ENCODE data around the gene NF2. TPM values are rescaled to one million over a fixed set of nuclear protein-coding genes. Genes with fewer than 3 reads are reported as not detected.

Gene NF2
- total and polyA plus RNA-seq, 10 of the 15 experiments (the other 5 are each of a cell fraction or from before 2014, with no cell fraction given) = 2.2 to 49.8 (median 22.5) TPM

GRCh38 chr22:29610780-29611179 lies 7.3 kb downstream of the NF2 start:
- SMC1A ChIA-PET (ENCODE audit: uncharacterized antibody, unreplicated experiment) = interaction anchor here (1.0 to 1.8 kb wide), 4 partner anchors 14 to 44 kb away, joined by 3 to 7 read pairs (median 3); no protein-coding TSS in a partner anchor
- FAIRE-seq (no peak), DNase-seq (ENCODE audit: low read depth, low spot score) (no peak), ATAC-seq (no peak)
- intact Hi-C loops (cut with micrococcal nuclease; ENCODE audit: unreplicated experiment) = no loop called here
- H3K27ac ChIP-seq (ENCODE audit: control insufficient read depth, insufficient read depth) = no peak overlapping the region
- RAD21 ChIA-PET (ENCODE audit: unreplicated experiment) = no interaction called here
- TF ChIP-seq CTCF (IDR thresholded peaks at IDR 0.05 in 2 of 3, conservative IDR thresholded peaks at IDR 0.05 in 1 of 3; ENCODE audit: control insufficient read depth in 2 of 3, extremely low read depth in 1 of 3, insufficient read depth in 1 of 3, low read depth in 3 of 3, low read length in 3 of 3) (no peak), SREBF1 (IDR thresholded peaks at IDR 0.05; ENCODE audit: low read length) (no peak), CEBPB (IDR thresholded peaks at IDR 0.05; ENCODE audit: borderline replicate concordance in 1 of 2, low read depth in 2 of 2, low read length in 2 of 2) (no peak), BHLHE40 (IDR thresholded peaks at IDR 0.05; ENCODE audit: borderline replicate concordance in 1 of 2, low read depth in 2 of 2, low read length in 1 of 2) (no peak), JUNB (IDR thresholded peaks at IDR 0.05) (no peak), NFYB (IDR thresholded peaks at IDR 0.05; ENCODE audit: insufficient read depth, low read depth, low read length) (no peak)
- WGBS (ENCODE audit: insufficient coverage, insufficient replicate concordance, low lambda C conversion rate, missing lambda C conversion rate) = 85% methylated on average over 1 of the region's 1 CpG
- no peaks in the 10 kb centered on the region for H3K27me3 ChIP-seq (replicated peaks in 1 of 2; ENCODE audit: control insufficient read depth in 2 of 2, insufficient read depth in 2 of 2, low read length in 1 of 2)
- no peak overlapping the region for H3K9ac ChIP-seq (ENCODE audit: control insufficient read depth, insufficient read depth, low read length)
- no TSS peak for BruUV-seq (replicated peaks)
- POLR2A ChIA-PET = no interaction called here
- in situ Hi-C loops (cut with MboI) = no loop called here
- no peaks in the 10 kb centered on the region for H4K20me1 ChIP-seq (ENCODE audit: control insufficient read depth, insufficient read depth)
- no peaks in the 10 kb centered on the region; the same call in 1 of the 2 replicates for H3K4me1 ChIP-seq (ENCODE audit: control insufficient read depth, insufficient read depth, low read length)
- no peak overlapping the region for H3K4me3 ChIP-seq
- CTCF ChIA-PET = interaction anchor here (3.2 kb wide), 1 partner anchor 15 kb away, joined by 17 read pairs; no protein-coding TSS in a partner anchor
- peaks cover 7% of the 10 kb centered on the region for H3K79me2 ChIP-seq (ENCODE audit: control insufficient read depth, insufficient read depth, low read length)
- no peaks in the 10 kb centered on the region; the same call in 1 of the 3 replicates for H3K9me3 ChIP-seq (replicated peaks; ENCODE audit: control insufficient read depth, insufficient read depth, low read length)
- no peak overlapping the region for H2AFZ ChIP-seq (ENCODE audit: control insufficient read depth, low read depth, low read length)
- H3K36me3 ChIP-seq (ENCODE audit: control insufficient read depth in 2 of 2, insufficient read depth in 2 of 2, low read length in 1 of 2) = no peaks in the 10 kb centered on the region
- no peak overlapping the region for H3K4me2 ChIP-seq (ENCODE audit: control insufficient read depth, insufficient read depth)

Measured in GM12878 (cell line).